Testis (tissue), 2 donors: ENCODE results near the gene AGAP1.

Source experiments
- POLR2A ChIP-seq: fragments of 450-650 bp; IDR thresholded peaks from one replicate; pipeline ENCODE4 v1.6.1; 2017; ENCODE audit warnings: antibody characterized with exemption, mild to moderate bottlenecking, moderate library complexity
- TF ChIP-seq, protein P1 (sequence below), 3 experiments: fragments of 450-650 bp in 2 of 3; fragments of 200-600 bp in 1 of 3; sonication (generic) in 1 of 3; IDR thresholded peaks; one replicate each; pipeline ENCODE4 v1.5.1; 2016 to 2019; ENCODE audit warnings: antibody characterized with exemption in 3 of 3, mild to moderate bottlenecking in 2 of 3, moderate library complexity in 1 of 3

DNA sequence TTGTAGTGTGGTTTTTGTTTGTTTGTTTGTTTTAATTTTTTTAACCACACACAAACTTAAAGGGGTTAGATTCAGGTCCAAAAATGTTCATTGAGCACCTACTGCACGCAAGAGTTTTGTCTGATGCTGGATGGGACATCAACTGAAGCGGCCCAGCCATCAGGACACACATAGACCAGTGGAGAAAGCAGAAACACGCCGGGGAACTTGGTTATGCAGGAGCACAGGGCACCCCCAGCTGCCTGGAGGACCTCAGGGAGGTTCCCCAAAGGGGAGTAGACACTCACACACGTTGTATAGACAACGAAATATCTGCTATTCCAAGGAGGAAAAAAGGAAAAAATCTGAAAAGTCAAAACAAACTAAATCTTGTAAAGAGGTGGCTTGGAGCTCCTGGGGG is 482.7 kb downstream of the AGAP1 start:
- TF ChIP-seq, protein P1, sequence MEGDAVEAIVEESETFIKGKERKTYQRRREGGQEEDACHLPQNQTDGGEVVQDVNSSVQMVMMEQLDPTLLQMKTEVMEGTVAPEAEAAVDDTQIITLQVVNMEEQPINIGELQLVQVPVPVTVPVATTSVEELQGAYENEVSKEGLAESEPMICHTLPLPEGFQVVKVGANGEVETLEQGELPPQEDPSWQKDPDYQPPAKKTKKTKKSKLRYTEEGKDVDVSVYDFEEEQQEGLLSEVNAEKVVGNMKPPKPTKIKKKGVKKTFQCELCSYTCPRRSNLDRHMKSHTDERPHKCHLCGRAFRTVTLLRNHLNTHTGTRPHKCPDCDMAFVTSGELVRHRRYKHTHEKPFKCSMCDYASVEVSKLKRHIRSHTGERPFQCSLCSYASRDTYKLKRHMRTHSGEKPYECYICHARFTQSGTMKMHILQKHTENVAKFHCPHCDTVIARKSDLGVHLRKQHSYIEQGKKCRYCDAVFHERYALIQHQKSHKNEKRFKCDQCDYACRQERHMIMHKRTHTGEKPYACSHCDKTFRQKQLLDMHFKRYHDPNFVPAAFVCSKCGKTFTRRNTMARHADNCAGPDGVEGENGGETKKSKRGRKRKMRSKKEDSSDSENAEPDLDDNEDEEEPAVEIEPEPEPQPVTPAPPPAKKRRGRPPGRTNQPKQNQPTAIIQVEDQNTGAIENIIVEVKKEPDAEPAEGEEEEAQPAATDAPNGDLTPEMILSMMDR (IDR thresholded peaks at IDR 0.05): no peak
- no peak for TF ChIP-seq POLR2A
